ENCODE data around the gene HPN. TPM values are rescaled to one million over a fixed set of nuclear protein-coding genes. Genes with fewer than 3 reads are reported as not detected.

HPN gene
- total RNA-seq, 2 experiments from 2014 or later = 0.11 TPM; not detected in 1

DNA sequence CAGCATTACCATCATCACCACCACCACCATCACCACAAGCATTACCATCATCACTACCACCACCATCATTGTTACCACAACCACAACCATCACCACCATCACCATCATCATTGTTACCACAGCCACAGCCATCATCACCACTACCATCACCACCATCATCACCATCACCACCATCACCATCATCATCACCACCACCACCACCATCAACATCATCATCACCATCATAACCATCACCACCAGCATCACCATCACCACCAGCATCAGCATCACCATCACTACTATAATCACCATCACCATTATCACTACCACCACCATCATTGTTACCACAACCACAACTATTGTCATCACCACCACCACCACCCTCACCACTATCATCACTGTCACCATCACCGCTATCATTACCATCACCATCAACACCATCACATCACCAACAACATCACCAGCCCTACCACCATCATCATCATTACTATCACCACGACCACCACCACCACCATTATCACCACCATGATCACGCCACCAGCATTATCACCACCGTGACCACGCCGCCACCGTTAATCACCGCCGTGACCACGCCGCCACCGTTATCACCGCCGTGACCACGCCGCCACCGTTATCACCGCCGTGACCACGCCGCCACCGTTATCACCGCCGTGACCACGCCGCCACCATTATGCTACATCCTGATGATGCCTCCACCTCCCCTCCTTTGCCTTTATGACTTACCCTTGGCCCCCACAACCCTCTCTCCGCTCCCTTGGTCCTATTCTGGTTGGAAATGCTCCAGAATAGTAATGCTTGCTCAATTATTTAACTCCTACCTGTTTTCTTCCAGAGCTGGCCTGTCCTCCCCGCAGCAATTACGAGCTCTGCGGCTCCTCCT, 64.1 kb downstream of the HPN start:
- H3K4me3 Mint-ChIP-seq = no peak overlapping the region
- TF ChIP-seq, protein P1, sequence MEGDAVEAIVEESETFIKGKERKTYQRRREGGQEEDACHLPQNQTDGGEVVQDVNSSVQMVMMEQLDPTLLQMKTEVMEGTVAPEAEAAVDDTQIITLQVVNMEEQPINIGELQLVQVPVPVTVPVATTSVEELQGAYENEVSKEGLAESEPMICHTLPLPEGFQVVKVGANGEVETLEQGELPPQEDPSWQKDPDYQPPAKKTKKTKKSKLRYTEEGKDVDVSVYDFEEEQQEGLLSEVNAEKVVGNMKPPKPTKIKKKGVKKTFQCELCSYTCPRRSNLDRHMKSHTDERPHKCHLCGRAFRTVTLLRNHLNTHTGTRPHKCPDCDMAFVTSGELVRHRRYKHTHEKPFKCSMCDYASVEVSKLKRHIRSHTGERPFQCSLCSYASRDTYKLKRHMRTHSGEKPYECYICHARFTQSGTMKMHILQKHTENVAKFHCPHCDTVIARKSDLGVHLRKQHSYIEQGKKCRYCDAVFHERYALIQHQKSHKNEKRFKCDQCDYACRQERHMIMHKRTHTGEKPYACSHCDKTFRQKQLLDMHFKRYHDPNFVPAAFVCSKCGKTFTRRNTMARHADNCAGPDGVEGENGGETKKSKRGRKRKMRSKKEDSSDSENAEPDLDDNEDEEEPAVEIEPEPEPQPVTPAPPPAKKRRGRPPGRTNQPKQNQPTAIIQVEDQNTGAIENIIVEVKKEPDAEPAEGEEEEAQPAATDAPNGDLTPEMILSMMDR (IDR thresholded peaks at IDR 0.05) = no peak
- peaks cover 8% of the 10 kb centered on the region for H3K9me3 Mint-ChIP-seq
- ATAC-seq (no peak), DNase-seq (peak; percentile 19)
- H3K27me3 Mint-ChIP-seq = no peaks in the 10 kb centered on the region
- POLR2A ChIA-PET = no interaction called here
- intact Hi-C loops (cut with micrococcal nuclease) = no loop called here
- CTCF ChIA-PET = interaction anchor here (0.8 to 1.2 kb wide), 2 partner anchors 9 to 36 kb away, joined by 3 to 4 read pairs; no protein-coding TSS in a partner anchor
- no peaks in the 10 kb centered on the region for H3K36me3 Mint-ChIP-seq (ENCODE audit: low read depth)
- peak overlapping the region; percentile 12 for H3K27ac Mint-ChIP-seq
- peaks cover 8% of the 10 kb centered on the region for H3K4me1 Mint-ChIP-seq (ENCODE audit: low read depth)

DNA sequence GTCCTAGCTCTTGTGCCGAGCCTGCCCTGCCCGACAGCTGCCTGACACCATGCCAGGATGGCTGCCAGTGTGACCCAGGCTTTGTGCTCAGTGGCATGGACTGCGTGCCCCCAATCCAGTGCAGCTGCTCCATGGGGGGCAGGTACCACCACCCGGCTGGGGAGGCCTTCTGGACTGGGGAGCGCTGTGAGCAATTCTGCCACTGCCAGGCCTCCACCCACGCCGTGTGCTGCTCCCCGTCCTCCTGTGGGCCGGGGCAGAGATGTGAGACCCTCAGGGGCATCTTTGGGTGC, 64.7 kb downstream of the HPN start:
- CTCF ChIA-PET = interaction anchor here (0.8 to 1.2 kb wide), 2 partner anchors 9 to 36 kb away, joined by 3 to 4 read pairs; no protein-coding TSS in a partner anchor
- H3K27ac Mint-ChIP-seq = no peak overlapping the region
- no peak overlapping the region for H3K4me3 Mint-ChIP-seq
- H3K9me3 Mint-ChIP-seq = peaks cover 8% of the 10 kb centered on the region
- no peaks in the 10 kb centered on the region for H3K36me3 Mint-ChIP-seq (ENCODE audit: low read depth)
- ATAC-seq = no peak
- intact Hi-C loops (cut with micrococcal nuclease) = no loop called here
- peaks cover 8% of the 10 kb centered on the region for H3K4me1 Mint-ChIP-seq (ENCODE audit: low read depth)
- TF ChIP-seq, protein P1 (IDR thresholded peaks at IDR 0.05) = no peak
- H3K27me3 Mint-ChIP-seq = no peaks in the 10 kb centered on the region
- DNase-seq = no peak
- POLR2A ChIA-PET = no interaction called here

DNA sequence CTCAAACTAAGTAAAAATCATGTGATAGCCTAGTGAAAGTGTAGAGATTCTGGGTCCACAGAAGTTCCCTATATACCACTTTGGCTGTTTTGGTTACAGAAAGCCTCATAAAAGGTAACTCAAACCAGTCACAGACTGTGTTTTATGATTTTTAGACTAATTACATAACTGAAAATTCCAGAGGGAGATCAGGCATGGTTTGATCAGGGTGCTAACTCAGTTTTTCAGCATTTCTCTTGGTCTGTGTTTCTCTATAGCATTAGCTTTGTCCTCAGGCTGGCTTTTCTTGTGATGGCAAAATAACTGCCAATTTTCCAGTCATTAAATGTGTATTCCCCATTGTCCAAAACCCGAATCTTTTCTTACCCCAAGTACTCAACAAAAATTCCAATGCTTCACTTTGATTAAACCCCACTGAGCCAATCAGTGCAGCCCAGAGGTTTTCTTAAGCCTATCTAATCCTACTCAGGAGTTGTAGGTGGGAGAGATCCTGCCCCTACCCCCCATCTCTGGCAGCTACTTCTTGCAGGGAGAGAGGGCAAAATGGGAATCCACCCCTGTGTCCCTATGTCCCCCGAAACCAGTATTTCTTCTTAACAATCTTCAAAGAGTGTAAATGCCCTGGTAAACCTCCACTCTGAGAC, 65.5 kb downstream of the HPN start:
- CTCF ChIA-PET = interaction anchor here (0.8 to 1.2 kb wide), 4 partner anchors 8 to 40 kb away, joined by 3 to 4 read pairs (median 3); partner anchors contain the start of gene FXYD3
- intact Hi-C loops (cut with micrococcal nuclease) = no loop called here
- POLR2A ChIA-PET = no interaction called here
- ATAC-seq (no peak), DNase-seq (no peak)
- Mint-ChIP-seq H3K4me1 (ENCODE audit: low read depth) (peaks cover 8% of the 10 kb centered on the region), H3K27me3 (no peaks in the 10 kb centered on the region), H3K9me3 (peaks cover 8% of the 10 kb centered on the region), H3K4me3 (no peak overlapping the region), H3K36me3 (ENCODE audit: low read depth) (no peaks in the 10 kb centered on the region), H3K27ac (no peak overlapping the region)
- TF ChIP-seq, protein P1 (IDR thresholded peaks at IDR 0.05) = no peak

DNA sequence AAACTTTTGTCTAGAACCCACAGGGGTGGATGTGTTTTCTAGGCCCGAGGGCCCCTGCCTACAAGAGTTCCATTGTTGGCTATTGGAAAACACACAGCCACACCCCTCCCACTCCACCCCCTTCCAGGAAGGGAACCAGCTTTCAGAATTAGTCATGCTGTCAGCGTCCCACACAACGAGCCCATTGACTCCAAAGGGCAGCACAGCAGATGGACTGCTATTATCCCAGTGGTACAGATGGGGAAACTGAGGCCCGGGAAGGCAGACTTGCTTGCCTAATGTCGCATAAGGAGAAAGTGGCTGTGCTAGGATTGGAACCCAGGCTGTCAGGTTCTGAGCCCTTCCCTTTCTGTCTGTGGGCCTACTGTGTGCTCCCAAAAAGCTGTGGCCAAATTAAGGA, 66.0 kb downstream of the HPN start:
- CTCF ChIA-PET = interaction anchor here (1.0 kb wide), 1 partner anchor 9 kb away, joined by 3 read pairs; the partner anchor contains the start of gene FXYD3

More for the DNA sequence above, 66.0 kb downstream of the HPN start:
- peaks cover 8% of the 10 kb centered on the region for H3K4me1 Mint-ChIP-seq (ENCODE audit: low read depth)
- no peak for ATAC-seq
- H3K27me3 Mint-ChIP-seq = no peaks in the 10 kb centered on the region
- H3K4me3 Mint-ChIP-seq = no peak overlapping the region
- H3K9me3 Mint-ChIP-seq = peaks cover 8% of the 10 kb centered on the region
- DNase-seq = no peak
- H3K27ac Mint-ChIP-seq = no peak overlapping the region
- no peaks in the 10 kb centered on the region for H3K36me3 Mint-ChIP-seq (ENCODE audit: low read depth)
- TF ChIP-seq, protein P1 (IDR thresholded peaks at IDR 0.05) = no peak
- POLR2A ChIA-PET = no interaction called here
- intact Hi-C loops (cut with micrococcal nuclease) = no loop called here

Data from activated CD8-positive, alpha-beta T cell treated with anti-CD3 and anti-CD28 coated beads for 36 hours (primary cell).